Measurements from ENCODE around the gene MFAP3. TPM values are rescaled to one million over a fixed set of nuclear protein-coding genes. Genes with fewer than 3 reads are reported as not detected.

MFAP3 gene
- total and polyA plus RNA-seq, 2 of the 13 experiments (the other 11 are each of a cell fraction or from before 2014, with no cell fraction given): 12.1 to 28.3 TPM

DNA sequence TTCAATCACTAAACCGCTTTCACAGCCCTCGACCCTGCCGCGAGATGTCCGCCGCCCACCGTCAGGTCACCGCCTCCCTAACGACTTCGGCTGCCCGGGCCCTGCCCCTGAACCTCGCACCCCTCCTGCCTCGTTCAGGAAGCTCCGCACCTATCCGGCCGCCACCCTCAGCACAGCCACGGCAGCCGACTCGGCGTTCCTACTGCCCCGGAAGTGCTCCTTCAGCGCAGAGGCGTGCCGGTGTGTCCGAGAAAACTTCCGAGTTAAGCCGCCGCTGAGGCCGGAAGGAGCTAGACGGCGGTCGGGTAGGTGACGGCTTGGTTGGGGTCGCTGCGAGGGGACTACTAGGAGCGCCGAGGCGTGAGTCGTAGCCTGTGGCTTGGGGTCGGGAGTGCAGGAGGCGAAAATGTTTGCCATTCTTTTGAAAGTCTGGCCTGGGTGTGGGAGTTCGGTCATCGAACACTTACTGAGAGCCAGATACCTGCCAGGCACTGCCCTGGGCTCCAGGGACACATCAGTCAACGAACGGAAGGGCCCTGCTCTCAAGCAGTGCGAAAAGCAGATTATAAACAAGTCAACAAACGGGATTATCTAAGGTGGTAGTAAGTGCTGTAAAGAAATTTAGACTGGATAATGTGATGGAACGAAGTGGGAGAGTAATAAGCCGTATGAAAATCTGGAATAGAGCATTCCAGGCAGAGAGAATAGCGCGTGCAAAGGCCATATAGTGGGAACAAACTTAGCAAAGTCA lies at the start of gene MFAP3, which contains the start of gene FAM114A2 (continued):
- TF ChIP-seq, protein P1, sequence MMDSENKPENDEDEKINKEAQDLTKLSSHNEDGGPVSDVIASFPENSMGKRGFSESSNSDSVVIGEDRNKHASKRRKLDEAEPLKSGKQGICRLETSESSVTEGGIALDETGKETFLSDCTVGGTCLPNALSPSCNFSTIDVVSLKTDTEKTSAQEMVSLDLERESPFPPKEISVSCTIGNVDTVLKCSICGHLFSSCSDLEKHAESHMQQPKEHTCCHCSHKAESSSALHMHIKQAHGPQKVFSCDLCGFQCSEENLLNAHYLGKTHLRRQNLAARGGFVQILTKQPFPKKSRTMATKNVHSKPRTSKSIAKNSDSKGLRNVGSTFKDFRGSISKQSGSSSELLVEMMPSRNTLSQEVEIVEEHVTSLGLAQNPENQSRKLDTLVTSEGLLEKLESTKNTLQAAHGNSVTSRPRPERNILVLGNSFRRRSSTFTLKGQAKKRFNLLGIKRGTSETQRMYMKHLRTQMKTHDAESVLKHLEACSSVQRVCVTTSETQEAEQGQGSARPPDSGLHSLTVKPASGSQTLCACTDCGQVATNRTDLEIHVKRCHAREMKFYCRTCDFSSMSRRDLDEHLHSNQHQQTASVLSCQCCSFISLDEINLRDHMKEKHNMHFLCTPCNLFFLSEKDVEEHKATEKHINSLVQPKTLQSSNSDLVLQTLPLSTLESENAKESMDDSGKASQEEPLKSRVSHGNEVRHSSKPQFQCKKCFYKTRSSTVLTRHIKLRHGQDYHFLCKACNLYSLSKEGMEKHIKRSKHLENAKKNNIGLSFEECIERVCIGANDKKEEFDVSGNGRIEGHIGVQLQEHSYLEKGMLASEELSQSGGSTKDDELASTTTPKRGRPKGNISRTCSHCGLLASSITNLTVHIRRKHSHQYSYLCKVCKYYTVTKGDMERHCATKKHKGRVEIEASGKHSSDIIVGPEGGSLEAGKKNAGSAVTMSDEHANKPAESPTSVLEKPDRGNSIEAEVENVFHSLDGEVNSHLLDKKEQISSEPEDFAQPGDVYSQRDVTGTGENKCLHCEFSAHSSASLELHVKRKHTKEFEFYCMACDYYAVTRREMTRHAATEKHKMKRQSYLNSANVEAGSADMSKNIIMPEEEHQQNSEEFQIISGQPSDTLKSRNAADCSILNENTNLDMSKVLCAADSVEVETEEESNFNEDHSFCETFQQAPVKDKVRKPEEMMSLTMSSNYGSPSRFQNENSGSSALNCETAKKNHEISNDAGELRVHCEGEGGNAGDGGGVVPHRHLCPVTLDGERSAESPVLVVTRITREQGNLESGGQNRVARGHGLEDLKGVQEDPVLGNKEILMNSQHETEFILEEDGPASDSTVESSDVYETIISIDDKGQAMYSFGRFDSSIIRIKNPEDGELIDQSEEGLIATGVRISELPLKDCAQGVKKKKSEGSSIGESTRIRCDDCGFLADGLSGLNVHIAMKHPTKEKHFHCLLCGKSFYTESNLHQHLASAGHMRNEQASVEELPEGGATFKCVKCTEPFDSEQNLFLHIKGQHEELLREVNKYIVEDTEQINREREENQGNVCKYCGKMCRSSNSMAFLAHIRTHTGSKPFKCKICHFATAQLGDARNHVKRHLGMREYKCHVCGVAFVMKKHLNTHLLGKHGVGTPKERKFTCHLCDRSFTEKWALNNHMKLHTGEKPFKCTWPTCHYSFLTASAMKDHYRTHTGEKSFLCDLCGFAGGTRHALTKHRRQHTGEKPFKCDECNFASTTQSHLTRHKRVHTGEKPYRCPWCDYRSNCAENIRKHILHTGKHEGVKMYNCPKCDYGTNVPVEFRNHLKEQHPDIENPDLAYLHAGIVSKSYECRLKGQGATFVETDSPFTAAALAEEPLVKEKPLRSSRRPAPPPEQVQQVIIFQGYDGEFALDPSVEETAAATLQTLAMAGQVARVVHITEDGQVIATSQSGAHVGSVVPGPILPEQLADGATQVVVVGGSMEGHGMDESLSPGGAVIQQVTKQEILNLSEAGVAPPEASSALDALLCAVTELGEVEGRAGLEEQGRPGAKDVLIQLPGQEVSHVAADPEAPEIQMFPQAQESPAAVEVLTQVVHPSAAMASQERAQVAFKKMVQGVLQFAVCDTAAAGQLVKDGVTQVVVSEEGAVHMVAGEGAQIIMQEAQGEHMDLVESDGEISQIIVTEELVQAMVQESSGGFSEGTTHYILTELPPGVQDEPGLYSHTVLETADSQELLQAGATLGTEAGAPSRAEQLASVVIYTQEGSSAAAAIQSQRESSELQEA (CRISPR knock-in tag; IDR thresholded peaks at IDR 0.05; ENCODE audit: not compliant biosample characterization): peak; percentile 95
- TF ChIP-seq SIX1 (CRISPR knock-in tag; IDR thresholded peaks at IDR 0.05; ENCODE audit: borderline replicate concordance): no peak
- TF ChIP-seq HDAC1 (CRISPR knock-in tag; IDR thresholded peaks at IDR 0.05): peak; percentile 97
- TF ChIP-seq ZNF614 (CRISPR knock-in tag; IDR thresholded peaks at IDR 0.05; ENCODE audit: borderline replicate concordance): peak; percentile 74; the same call in 1 of the 2 replicates
- TF ChIP-seq, protein P2, sequence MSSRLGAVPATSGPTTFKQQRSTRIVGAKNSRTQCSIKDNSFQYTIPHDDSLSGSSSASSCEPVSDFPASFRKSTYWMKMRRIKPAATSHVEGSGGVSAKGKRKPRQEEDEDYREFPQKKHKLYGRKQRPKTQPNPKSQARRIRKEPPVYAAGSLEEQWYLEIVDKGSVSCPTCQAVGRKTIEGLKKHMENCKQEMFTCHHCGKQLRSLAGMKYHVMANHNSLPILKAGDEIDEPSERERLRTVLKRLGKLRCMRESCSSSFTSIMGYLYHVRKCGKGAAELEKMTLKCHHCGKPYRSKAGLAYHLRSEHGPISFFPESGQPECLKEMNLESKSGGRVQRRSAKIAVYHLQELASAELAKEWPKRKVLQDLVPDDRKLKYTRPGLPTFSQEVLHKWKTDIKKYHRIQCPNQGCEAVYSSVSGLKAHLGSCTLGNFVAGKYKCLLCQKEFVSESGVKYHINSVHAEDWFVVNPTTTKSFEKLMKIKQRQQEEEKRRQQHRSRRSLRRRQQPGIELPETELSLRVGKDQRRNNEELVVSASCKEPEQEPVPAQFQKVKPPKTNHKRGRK (CRISPR knock-in tag; IDR thresholded peaks at IDR 0.05): no peak
- no peak for TF ChIP-seq TEAD2 (CRISPR knock-in tag; IDR thresholded peaks at IDR 0.05)
- TF ChIP-seq FOSL2 (CRISPR knock-in tag; IDR thresholded peaks at IDR 0.05): peak; percentile 45
- peak; percentile 52; the same call in 1 of the 2 replicates for TF ChIP-seq FOXC1 (CRISPR knock-in tag; IDR thresholded peaks at IDR 0.05; ENCODE audit: borderline replicate concordance)
- TF ChIP-seq ZNF225 (CRISPR knock-in tag; IDR thresholded peaks at IDR 0.05): peak; percentile 73; the same call in 1 of the 2 replicates
- TF ChIP-seq ZNF496 (CRISPR knock-in tag; IDR thresholded peaks at IDR 0.05; ENCODE audit: insufficient replicate concordance): no peak
- no peak; the same call in 1 of the 2 replicates for TF ChIP-seq ZSCAN21 (CRISPR knock-in tag; IDR thresholded peaks at IDR 0.05; ENCODE audit: borderline replicate concordance)
- 0 out of 2 replicates have a peak, but pooled peaks have one; percentile 17 for TF ChIP-seq MYNN (CRISPR knock-in tag; IDR thresholded peaks at IDR 0.05; ENCODE audit: low read depth)
- peak; percentile 71; the same call in 1 of the 2 replicates for TF ChIP-seq ZKSCAN8 (CRISPR knock-in tag; IDR thresholded peaks at IDR 0.05; ENCODE audit: borderline replicate concordance)
- TF ChIP-seq ZNF687 (CRISPR knock-in tag; IDR thresholded peaks at IDR 0.05): peak; percentile 99
